ENCODE results near the gene LSAMP. TPM values are rescaled to one million over a fixed set of nuclear protein-coding genes. Genes with fewer than 3 reads are reported as not detected.
A peak's percentile ranks its signal among the peaks of the same experiment; 100 is the strongest.

The LSAMP gene
- total and polyA plus RNA-seq, 9 of the 15 experiments (the other 6 are each of a cell fraction or from before 2014, with no cell fraction given): 0.09 to 0.11 TPM; not detected in 7

DNA sequence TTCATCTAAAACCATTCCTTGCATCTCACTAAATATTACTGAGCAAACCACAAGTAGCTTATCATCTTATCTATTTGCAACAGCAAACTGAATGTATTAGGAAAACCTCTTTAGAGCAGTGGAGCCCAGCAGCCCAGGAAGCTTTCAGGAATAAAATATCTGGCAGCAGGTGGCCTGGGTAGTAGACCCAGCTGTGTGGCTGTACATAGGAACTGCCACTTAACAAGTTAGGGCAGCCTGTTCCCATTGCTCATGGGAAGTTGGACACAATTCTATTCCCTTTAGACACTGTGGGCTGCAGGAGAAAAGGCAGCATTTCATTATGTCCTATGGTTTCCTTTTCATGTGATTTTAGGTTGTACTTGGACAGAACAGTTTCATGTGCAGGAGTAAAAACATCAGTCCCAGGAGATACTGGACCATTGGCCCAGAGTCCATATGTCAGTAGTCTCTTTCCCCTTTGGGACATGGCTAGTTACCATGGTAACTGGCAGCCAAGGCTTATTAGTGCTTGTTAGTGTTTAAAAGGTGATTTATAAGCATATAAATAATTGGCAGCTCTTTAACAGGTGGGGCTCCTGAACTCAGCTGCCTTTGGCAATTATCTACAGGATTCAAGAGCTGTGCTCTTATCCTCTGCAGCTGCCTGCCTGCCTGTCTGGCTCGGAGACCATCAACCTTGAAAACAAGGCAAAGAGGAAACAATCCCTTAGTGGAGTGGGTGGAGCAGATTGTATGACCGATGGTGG, 28.9 kb upstream of the LSAMP start:
- Histone ChIP-seq H3K27me3 (ENCODE audit: control insufficient read depth in 2 of 2, insufficient read depth in 2 of 2, low read length in 2 of 2) (no peaks in the 10 kb centered on the region), H4K20me1 (replicated peaks; ENCODE audit: control insufficient read depth, insufficient read depth, low read length) (no peaks in the 10 kb centered on the region), H3K9me3 (replicated peaks; ENCODE audit: control insufficient read depth, insufficient read depth, low read depth, low read length) (no peaks in the 10 kb centered on the region), H3K36me3 (ENCODE audit: control insufficient read depth, insufficient read depth, low read length) (no peaks in the 10 kb centered on the region), H3K27ac (ENCODE audit: extremely low read depth, low read depth, low read length) (no peak overlapping the region), H3K9ac (ENCODE audit: insufficient read depth in 1 of 2, low read depth in 2 of 2, low read length in 2 of 2) (no peak overlapping the region), H3K4me2 (ENCODE audit: insufficient read depth, low read length) (no peak overlapping the region), H3K79me2 (ENCODE audit: control insufficient read depth, insufficient read depth, low read length) (no peaks in the 10 kb centered on the region), H3K4me1 (replicated peaks in 1 of 2; ENCODE audit: control insufficient read depth in 2 of 2, insufficient read depth in 2 of 2, low read length in 2 of 2) (no peaks in the 10 kb centered on the region), H3K4me3 (no peak overlapping the region), H2AFZ (ENCODE audit: low read depth, low read length) (no peak overlapping the region), H3K9me1 (ENCODE audit: control insufficient read depth, insufficient read depth, low read length) (no peaks in the 10 kb centered on the region)
- no peak for FAIRE-seq
- intact Hi-C loops (cut with micrococcal nuclease) (no loop called here), in situ Hi-C loops (cut with MboI) (no loop called here)
- CTCF ChIA-PET (ENCODE audit: low intra/inter-chr PET ratio): no interaction called here
- TF ChIP-seq, protein P1, sequence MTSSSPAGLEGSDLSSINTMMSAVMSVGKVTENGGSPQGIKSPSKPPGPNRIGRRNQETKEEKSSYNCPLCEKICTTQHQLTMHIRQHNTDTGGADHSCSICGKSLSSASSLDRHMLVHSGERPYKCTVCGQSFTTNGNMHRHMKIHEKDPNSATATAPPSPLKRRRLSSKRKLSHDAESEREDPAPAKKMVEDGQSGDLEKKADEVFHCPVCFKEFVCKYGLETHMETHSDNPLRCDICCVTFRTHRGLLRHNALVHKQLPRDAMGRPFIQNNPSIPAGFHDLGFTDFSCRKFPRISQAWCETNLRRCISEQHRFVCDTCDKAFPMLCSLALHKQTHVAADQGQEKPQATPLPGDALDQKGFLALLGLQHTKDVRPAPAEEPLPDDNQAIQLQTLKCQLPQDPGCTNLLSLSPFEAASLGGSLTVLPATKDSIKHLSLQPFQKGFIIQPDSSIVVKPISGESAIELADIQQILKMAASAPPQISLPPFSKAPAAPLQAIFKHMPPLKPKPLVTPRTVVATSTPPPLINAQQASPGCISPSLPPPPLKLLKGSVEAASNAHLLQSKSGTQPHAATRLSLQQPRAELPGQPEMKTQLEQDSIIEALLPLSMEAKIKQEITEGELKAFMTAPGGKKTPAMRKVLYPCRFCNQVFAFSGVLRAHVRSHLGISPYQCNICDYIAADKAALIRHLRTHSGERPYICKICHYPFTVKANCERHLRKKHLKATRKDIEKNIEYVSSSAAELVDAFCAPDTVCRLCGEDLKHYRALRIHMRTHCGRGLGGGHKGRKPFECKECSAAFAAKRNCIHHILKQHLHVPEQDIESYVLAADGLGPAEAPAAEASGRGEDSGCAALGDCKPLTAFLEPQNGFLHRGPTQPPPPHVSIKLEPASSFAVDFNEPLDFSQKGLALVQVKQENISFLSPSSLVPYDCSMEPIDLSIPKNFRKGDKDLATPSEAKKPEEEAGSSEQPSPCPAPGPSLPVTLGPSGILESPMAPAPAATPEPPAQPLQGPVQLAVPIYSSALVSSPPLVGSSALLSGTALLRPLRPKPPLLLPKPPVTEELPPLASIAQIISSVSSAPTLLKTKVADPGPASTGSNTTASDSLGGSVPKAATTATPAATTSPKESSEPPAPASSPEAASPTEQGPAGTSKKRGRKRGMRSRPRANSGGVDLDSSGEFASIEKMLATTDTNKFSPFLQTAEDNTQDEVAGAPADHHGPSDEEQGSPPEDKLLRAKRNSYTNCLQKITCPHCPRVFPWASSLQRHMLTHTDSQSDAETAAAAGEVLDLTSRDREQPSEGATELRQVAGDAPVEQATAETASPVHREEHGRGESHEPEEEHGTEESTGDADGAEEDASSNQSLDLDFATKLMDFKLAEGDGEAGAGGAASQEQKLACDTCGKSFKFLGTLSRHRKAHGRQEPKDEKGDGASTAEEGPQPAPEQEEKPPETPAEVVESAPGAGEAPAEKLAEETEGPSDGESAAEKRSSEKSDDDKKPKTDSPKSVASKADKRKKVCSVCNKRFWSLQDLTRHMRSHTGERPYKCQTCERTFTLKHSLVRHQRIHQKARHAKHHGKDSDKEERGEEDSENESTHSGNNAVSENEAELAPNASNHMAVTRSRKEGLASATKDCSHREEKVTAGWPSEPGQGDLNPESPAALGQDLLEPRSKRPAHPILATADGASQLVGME (CRISPR knock-in tag; IDR thresholded peaks at IDR 0.05): no peak
- TF ChIP-seq NFATC3 (IDR thresholded peaks at IDR 0.05): no peak
- TF ChIP-seq, protein P2, sequence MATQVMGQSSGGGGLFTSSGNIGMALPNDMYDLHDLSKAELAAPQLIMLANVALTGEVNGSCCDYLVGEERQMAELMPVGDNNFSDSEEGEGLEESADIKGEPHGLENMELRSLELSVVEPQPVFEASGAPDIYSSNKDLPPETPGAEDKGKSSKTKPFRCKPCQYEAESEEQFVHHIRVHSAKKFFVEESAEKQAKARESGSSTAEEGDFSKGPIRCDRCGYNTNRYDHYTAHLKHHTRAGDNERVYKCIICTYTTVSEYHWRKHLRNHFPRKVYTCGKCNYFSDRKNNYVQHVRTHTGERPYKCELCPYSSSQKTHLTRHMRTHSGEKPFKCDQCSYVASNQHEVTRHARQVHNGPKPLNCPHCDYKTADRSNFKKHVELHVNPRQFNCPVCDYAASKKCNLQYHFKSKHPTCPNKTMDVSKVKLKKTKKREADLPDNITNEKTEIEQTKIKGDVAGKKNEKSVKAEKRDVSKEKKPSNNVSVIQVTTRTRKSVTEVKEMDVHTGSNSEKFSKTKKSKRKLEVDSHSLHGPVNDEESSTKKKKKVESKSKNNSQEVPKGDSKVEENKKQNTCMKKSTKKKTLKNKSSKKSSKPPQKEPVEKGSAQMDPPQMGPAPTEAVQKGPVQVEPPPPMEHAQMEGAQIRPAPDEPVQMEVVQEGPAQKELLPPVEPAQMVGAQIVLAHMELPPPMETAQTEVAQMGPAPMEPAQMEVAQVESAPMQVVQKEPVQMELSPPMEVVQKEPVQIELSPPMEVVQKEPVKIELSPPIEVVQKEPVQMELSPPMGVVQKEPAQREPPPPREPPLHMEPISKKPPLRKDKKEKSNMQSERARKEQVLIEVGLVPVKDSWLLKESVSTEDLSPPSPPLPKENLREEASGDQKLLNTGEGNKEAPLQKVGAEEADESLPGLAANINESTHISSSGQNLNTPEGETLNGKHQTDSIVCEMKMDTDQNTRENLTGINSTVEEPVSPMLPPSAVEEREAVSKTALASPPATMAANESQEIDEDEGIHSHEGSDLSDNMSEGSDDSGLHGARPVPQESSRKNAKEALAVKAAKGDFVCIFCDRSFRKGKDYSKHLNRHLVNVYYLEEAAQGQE (IDR thresholded peaks at IDR 0.05; ENCODE audit: borderline replicate concordance): no peak
- TF ChIP-seq, protein P2 (CRISPR knock-in tag; IDR thresholded peaks at IDR 0.05; ENCODE audit: low read depth): no peak
- TF ChIP-seq DNMT1 (IDR thresholded peaks at IDR 0.05): no peak
- peak; percentile 25 for TF ChIP-seq RFX1 (IDR thresholded peaks at IDR 0.05)
- no peak for ATAC-seq
- POLR2A ChIA-PET: no interaction called here
- DNase-seq (ENCODE audit: extremely low read depth in 1 of 4, low spot score in 3 of 4): no peak
- no TSS peak for BruUV-seq (replicated peaks)
- 0% methylated on average over 2 of the region's 2 CpGs for WGBS (ENCODE audit: insufficient coverage, low coverage, missing lambda C conversion rate)
